Neural cell (in vitro differentiated cells): ENCODE measurements around the gene SYP. TPM values are rescaled to one million over a fixed set of nuclear protein-coding genes. Genes with fewer than 3 reads are reported as not detected.
A peak's percentile ranks its signal among the peaks of the same experiment; 100 is the strongest.

Source experiments
- H2AFZ ChIP-seq: fragments of 200-600, 300-800 bp; sonication (generic), shearing (Covaris generic); 2 replicates; pipeline ENCODE4 v1.6.0; 2014; ENCODE audit warnings: low read depth, mild to moderate bottlenecking, antibody characterized with exemption, low read length, moderate library complexity
- H3F3A ChIP-seq: fragments of 200-600 bp; shearing (Covaris generic); 2 replicates; pipeline ENCODE4 v1.6.1; 2016; ENCODE audit warnings: mild to moderate bottlenecking, moderate library complexity, mixed read lengths, antibody characterized with exemption, low read length; ENCODE audit not compliant: insufficient read depth, poor library complexity, severe bottlenecking
- H3K27ac ChIP-seq: fragments of 200-600, 300-800 bp; sonication (generic), shearing (Covaris generic); 2 replicates; pipeline ENCODE4 v1.5.1; 2014; ENCODE audit warnings: mild to moderate bottlenecking, low read length, moderate library complexity
- H3K27me3 ChIP-seq: fragments of 300-800, 200-600 bp; sonication (generic), shearing (Covaris generic); 2 replicates; pipeline ENCODE4 v1.6.0; 2014; ENCODE audit warnings: mild to moderate bottlenecking, low read depth, low read length, moderate library complexity; ENCODE audit not compliant: insufficient read depth
- H3K36me3 ChIP-seq: fragments of 300-800, 200-600 bp; sonication (generic), shearing (Covaris generic); 2 replicates; pipeline ENCODE4 v1.5.1; 2014; ENCODE audit warnings: mild to moderate bottlenecking, antibody characterized with exemption, low read length, moderate library complexity; ENCODE audit not compliant: insufficient read depth
- H3K4me2 ChIP-seq: fragments of 300-800, 200-600 bp; sonication (generic), shearing (Covaris generic); 2 replicates; pipeline ENCODE4 v1.6.0; 2014; ENCODE audit warnings: mild to moderate bottlenecking, low read length
- H3K4me3 ChIP-seq: fragments of 300-800, 200-600 bp; sonication (generic), shearing (Covaris generic); 2 replicates; pipeline ENCODE4 v1.5.1; 2014; ENCODE audit warnings: mild to moderate bottlenecking, low read length, moderate library complexity
- H3K79me2 ChIP-seq: fragments of 200-600 bp; shearing (Covaris generic); replicated peaks from 2 replicates; pipeline ENCODE4 v1.6.0; 2014; ENCODE audit warnings: mild to moderate bottlenecking, low read length, moderate library complexity; ENCODE audit not compliant: insufficient read depth
- H3K9ac ChIP-seq: fragments of 300-800, 200-600 bp; sonication (generic), shearing (Covaris generic); 2 replicates; pipeline ENCODE4 v1.6.1; 2016; ENCODE audit warnings: mild to moderate bottlenecking, low read length, mixed read lengths
- H3K9me2 ChIP-seq: fragments of 200-600 bp; shearing (Covaris generic); 2 replicates; pipeline ENCODE4 v1.6.1; 2016; ENCODE audit warnings: mild to moderate bottlenecking, low read length, mixed read lengths; ENCODE audit not compliant: insufficient read depth
- H3K9me3 ChIP-seq: fragments of 200-600, 300-800 bp; sonication (generic), shearing (Covaris generic); 2 replicates; pipeline ENCODE4 v1.6.1; 2016; ENCODE audit warnings: mild to moderate bottlenecking, mixed run types, low read length, moderate library complexity, mixed read lengths
- H4K20me1 ChIP-seq: fragments of 200-600 bp; shearing (Covaris generic); 2 replicates; pipeline ENCODE4 v1.6.1; 2016; ENCODE audit warnings: mild to moderate bottlenecking, mixed run types; ENCODE audit not compliant: insufficient read depth
- CTCF ChIP-seq: fragments of 450-650 bp; IDR thresholded peaks from 2 replicates; pipeline ENCODE4 v1.5.1; 2014; ENCODE audit warnings: antibody characterized with exemption, mild to moderate bottlenecking, moderate library complexity; ENCODE audit not compliant: poor library complexity, severe bottlenecking
- EP300 ChIP-seq: fragments of 450-650 bp; conservative IDR thresholded peaks from 2 replicates; pipeline ENCODE4 v1.6.1; 2014; ENCODE audit warnings: antibody characterized with exemption, mild to moderate bottlenecking, moderate library complexity; ENCODE audit not compliant: poor library complexity, severe bottlenecking
- EZH2 ChIP-seq: fragments of 200-600, 300-800 bp; shearing (Covaris generic), sonication (generic); IDR thresholded peaks from 2 replicates; pipeline ENCODE4 v1.6.1; 2014; ENCODE audit warnings: antibody characterized with exemption, low read length, borderline replicate concordance, mild to moderate bottlenecking; ENCODE audit not compliant: insufficient read depth, poor library complexity, severe bottlenecking
- MXI1 ChIP-seq: fragments of 450-650 bp; conservative IDR thresholded peaks from 2 replicates; pipeline ENCODE4 v1.6.1; 2014; ENCODE audit warnings: antibody characterized with exemption, mild to moderate bottlenecking; ENCODE audit not compliant: poor library complexity, severe bottlenecking
- POLR2AphosphoS5 ChIP-seq: IDR thresholded peaks from 2 replicates; pipeline ENCODE4 v1.6.1; 2012
- RAD21 ChIP-seq: fragments of 450-650 bp; conservative IDR thresholded peaks from 2 replicates; pipeline ENCODE4 v1.6.1; 2014; ENCODE audit warnings: antibody characterized with exemption, mild to moderate bottlenecking, moderate library complexity
- SMC3 ChIP-seq: fragments of 450-650 bp; conservative IDR thresholded peaks from 2 replicates; pipeline ENCODE4 v1.6.1; 2014; ENCODE audit warnings: antibody characterized with exemption, mild to moderate bottlenecking, moderate library complexity; ENCODE audit not compliant: poor library complexity
- TAF1 ChIP-seq: IDR thresholded peaks from 2 replicates; pipeline ENCODE4 v1.6.1; 2012; ENCODE audit warnings: low read depth
- polyA plus RNA-seq: library from polyadenylated mRNA; depleted of rRNA; stranded (reverse); fragments of >200 nt; gene quantifications from 2 replicates; pipeline ENCODE4 v1.2.3, GENCODE V29; 2014
- TF ChIP-seq, protein P1 (sequence below): IDR thresholded peaks from 2 replicates; pipeline ENCODE4 v1.6.1; 2012; ENCODE audit warnings: borderline replicate concordance

The SYP gene
- polyA plus RNA-seq, 1 donor from 2014 or later: 240 TPM

- Histone ChIP-seq H3K9ac (no peak within 1 kb of the TSS), H3K36me3 (no peaks in the 10 kb centered on the region), H3K9me3 (no peaks in the 10 kb centered on the region), H3F3A (no peaks in the 10 kb centered on the region), H4K20me1 (no peaks in the 10 kb centered on the region), H3K79me2 (no peaks in the 10 kb centered on the region), H2AFZ (no peak within 1 kb of the TSS), H3K27me3 (no peaks in the 10 kb centered on the region), H3K9me2 (no peaks in the 10 kb centered on the region), H3K4me2 (no peak within 1 kb of the TSS), H3K27ac (no peak within 1 kb of the TSS), H3K4me3 (peak within 1 kb of the TSS; percentile 58)
- TF ChIP-seq MXI1: no peak
- no peak for TF ChIP-seq POLR2AphosphoS5
Measured at GRCh38 chrX:49162620-49163019, 37.4 kb downstream of the SYP start, which contains the start of gene MAGIX. Gene MAGIX (plus strand): TSS chrX:49162758. CDS start chrX:49162890, 132 bp downstream.

DNA sequence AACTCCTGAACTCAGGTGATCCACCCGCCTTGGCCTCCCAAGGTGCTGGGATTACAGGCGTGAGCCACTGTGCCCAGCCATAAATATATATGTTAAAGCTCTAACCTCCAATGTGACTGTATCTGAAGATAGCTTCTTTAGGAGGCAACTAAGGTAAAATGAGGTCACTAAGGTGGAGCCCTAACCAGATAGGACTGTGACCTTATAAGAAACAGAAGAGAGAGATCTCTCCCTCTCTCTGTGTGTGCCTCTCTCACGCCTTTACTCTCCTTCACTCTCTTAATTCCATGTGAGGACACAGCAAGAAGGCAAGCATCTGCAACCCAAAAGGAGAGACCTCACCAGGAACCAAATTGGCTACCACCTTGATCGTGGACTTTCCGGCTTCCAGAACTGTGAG, 38.4 kb downstream of the SYP start:
- no peak overlapping the region for H3K4me2 ChIP-seq
- no peak overlapping the region for H3K27ac ChIP-seq
- H3K27me3 ChIP-seq: no peaks in the 10 kb centered on the region
- no peaks in the 10 kb centered on the region for H3K9me3 ChIP-seq
- no peaks in the 10 kb centered on the region for H3F3A ChIP-seq
- TF ChIP-seq CTCF (no peak), EP300 (no peak), RAD21 (no peak), TAF1 (no peak), SMC3 (no peak), EZH2 (no peak), MXI1 (no peak)
- TF ChIP-seq, protein P1, sequence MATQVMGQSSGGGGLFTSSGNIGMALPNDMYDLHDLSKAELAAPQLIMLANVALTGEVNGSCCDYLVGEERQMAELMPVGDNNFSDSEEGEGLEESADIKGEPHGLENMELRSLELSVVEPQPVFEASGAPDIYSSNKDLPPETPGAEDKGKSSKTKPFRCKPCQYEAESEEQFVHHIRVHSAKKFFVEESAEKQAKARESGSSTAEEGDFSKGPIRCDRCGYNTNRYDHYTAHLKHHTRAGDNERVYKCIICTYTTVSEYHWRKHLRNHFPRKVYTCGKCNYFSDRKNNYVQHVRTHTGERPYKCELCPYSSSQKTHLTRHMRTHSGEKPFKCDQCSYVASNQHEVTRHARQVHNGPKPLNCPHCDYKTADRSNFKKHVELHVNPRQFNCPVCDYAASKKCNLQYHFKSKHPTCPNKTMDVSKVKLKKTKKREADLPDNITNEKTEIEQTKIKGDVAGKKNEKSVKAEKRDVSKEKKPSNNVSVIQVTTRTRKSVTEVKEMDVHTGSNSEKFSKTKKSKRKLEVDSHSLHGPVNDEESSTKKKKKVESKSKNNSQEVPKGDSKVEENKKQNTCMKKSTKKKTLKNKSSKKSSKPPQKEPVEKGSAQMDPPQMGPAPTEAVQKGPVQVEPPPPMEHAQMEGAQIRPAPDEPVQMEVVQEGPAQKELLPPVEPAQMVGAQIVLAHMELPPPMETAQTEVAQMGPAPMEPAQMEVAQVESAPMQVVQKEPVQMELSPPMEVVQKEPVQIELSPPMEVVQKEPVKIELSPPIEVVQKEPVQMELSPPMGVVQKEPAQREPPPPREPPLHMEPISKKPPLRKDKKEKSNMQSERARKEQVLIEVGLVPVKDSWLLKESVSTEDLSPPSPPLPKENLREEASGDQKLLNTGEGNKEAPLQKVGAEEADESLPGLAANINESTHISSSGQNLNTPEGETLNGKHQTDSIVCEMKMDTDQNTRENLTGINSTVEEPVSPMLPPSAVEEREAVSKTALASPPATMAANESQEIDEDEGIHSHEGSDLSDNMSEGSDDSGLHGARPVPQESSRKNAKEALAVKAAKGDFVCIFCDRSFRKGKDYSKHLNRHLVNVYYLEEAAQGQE: no peak
- no peak overlapping the region for H3K9ac ChIP-seq
- no peaks in the 10 kb centered on the region for H3K36me3 ChIP-seq
- no peak overlapping the region for H2AFZ ChIP-seq
- H3K9me2 ChIP-seq: no peaks in the 10 kb centered on the region
- no peak overlapping the region for H3K4me3 ChIP-seq
- no peaks in the 10 kb centered on the region for H4K20me1 ChIP-seq
- no peaks in the 10 kb centered on the region for H3K79me2 ChIP-seq

DNA sequence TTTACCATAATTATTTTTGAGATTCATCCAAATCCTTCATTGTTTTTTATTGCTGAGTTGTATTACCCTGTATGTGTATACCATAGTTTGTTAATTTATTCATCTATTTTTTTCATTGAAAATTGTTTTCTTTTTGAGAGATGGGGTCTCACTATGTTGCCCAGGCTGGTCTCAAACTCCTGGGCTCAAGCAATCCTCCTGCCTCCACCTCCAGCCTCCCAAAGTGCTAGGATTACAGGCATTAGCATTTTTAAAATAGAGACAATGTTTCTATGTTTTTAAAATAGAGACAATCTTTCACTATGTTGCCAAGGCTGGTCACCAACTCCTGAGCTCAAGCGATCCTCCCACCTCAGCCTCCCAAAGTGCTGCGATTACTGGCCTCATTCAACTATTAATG, 39.1 kb downstream of the SYP start:
- no peak overlapping the region for H3K27ac ChIP-seq

More for the DNA sequence above, 39.1 kb downstream of the SYP start:
- H3K4me3 ChIP-seq: no peak overlapping the region
- H3K9me3 ChIP-seq: no peaks in the 10 kb centered on the region
- TF ChIP-seq CTCF (no peak), MXI1 (no peak), EZH2 (no peak), RAD21 (no peak), SMC3 (no peak), POLR2AphosphoS5 (no peak), EP300 (no peak), TAF1 (no peak)
- TF ChIP-seq, protein P1: no peak
- H3K4me2 ChIP-seq: no peak overlapping the region
- no peaks in the 10 kb centered on the region for H3K27me3 ChIP-seq
- no peak overlapping the region for H2AFZ ChIP-seq
- no peak overlapping the region for H3K9ac ChIP-seq
- no peaks in the 10 kb centered on the region for H3F3A ChIP-seq
- no peaks in the 10 kb centered on the region for H3K79me2 ChIP-seq
- no peaks in the 10 kb centered on the region for H3K36me3 ChIP-seq
- H3K9me2 ChIP-seq: no peaks in the 10 kb centered on the region
- no peaks in the 10 kb centered on the region for H4K20me1 ChIP-seq
